Prostate gland (tissue), 2 donors: ENCODE data around the gene FTL. TPM values are rescaled to one million over a fixed set of nuclear protein-coding genes. Genes with fewer than 3 reads are reported as not detected.

Source experiments
- DNase-seq: peaks from one replicate; pipeline ENCODE4 v3.0.0-alpha.2; 2019; ENCODE audit warnings: low spot score
- H3K27ac ChIP-seq, 2 donors: fragments of 200-600 bp; sonication (generic); 2 replicates each; pipeline ENCODE4 v1.5.1; 2017 to 2019
- H3K27me3 ChIP-seq: fragments of 200-600 bp; sonication (generic); replicated peaks from 2 replicates; pipeline ENCODE4 v1.5.1; 2019; ENCODE audit not compliant: insufficient read depth
- H3K36me3 ChIP-seq, 2 donors: fragments of 200-600 bp; sonication (generic); 1 replicate in 1 of 2; 2 replicates in 1 of 2; pipeline versions ENCODE4 v1.5.1 to v1.8.1; 2017 to 2019
- H3K4me1 ChIP-seq: fragments of 200-600 bp; sonication (generic); replicated peaks from 2 replicates; pipeline ENCODE4 v1.5.1; 2019
- H3K4me3 ChIP-seq, 2 donors: fragments of 200-600 bp; sonication (generic); 2 replicates each; pipeline ENCODE4 v1.5.1; 2017 to 2019
- H3K9me3 ChIP-seq: fragments of 200-600 bp; sonication (generic); 2 replicates; pipeline ENCODE4 v1.5.1; 2017
- POLR2A ChIP-seq: fragments of 450-650 bp; IDR thresholded peaks from one replicate; pipeline ENCODE4 v1.6.1; 2016; ENCODE audit warnings: antibody characterized with exemption, mild to moderate bottlenecking
- POLR2AphosphoS5 ChIP-seq: sonication (generic); formaldehyde crosslinking; IDR thresholded peaks from one replicate; pipeline ENCODE4 v1.6.1; 2017; ENCODE audit warnings: antibody characterized with exemption
- WGBS: methylation state at CpG from one replicate; pipeline ENCODE4 v1.1.5; 2018; 5-methylcytosine and 5-hydroxymethylcytosine counted together
- intact Hi-C: fragments of 100-400 bp; cut with DNase I; formaldehyde crosslinking; loops from one replicate; pipeline ENCODE4 v1.14.2; 2022
- total RNA-seq, 2 donors: library from RNA; depleted of rRNA; stranded (reverse); fragments of >200 nt; gene quantifications; one replicate each; pipeline ENCODE4 v1.1.0, GENCODE V29; 2016
- TF ChIP-seq, protein P1 (sequence below), 4 experiments: fragments of 200-600 bp in 2 of 4; fragments of 450-650 bp in 2 of 4; sonication (generic) in 2 of 4; IDR thresholded peaks; 1 replicate in 3 of 4; 2 replicates in 1 of 4; pipeline ENCODE4 v1.5.1; 2016 to 2019; ENCODE audit warnings: antibody characterized with exemption in 4 of 4, mild to moderate bottlenecking in 2 of 4, moderate library complexity in 2 of 4

The FTL gene
- total RNA-seq, 2 donors from 2014 or later, result 1,764 to 2,124 TPM

GRCh38 chr19:49006905-49007304 lies 41.8 kb downstream of the FTL start:
- intact Hi-C loops, result no loop called here
- H3K27ac ChIP-seq, result no peak overlapping the region
- peaks cover 0 to 4% of the 10 kb centered on the region in 2 donors for H3K36me3 ChIP-seq
- 96% methylated on average over 22 of the region's 22 CpGs for WGBS
- H3K4me1 ChIP-seq, result no peaks in the 10 kb centered on the region
- DNase-seq, result no peak
- TF ChIP-seq, protein P1, sequence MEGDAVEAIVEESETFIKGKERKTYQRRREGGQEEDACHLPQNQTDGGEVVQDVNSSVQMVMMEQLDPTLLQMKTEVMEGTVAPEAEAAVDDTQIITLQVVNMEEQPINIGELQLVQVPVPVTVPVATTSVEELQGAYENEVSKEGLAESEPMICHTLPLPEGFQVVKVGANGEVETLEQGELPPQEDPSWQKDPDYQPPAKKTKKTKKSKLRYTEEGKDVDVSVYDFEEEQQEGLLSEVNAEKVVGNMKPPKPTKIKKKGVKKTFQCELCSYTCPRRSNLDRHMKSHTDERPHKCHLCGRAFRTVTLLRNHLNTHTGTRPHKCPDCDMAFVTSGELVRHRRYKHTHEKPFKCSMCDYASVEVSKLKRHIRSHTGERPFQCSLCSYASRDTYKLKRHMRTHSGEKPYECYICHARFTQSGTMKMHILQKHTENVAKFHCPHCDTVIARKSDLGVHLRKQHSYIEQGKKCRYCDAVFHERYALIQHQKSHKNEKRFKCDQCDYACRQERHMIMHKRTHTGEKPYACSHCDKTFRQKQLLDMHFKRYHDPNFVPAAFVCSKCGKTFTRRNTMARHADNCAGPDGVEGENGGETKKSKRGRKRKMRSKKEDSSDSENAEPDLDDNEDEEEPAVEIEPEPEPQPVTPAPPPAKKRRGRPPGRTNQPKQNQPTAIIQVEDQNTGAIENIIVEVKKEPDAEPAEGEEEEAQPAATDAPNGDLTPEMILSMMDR (IDR thresholded peaks at IDR 0.05), result no peak
- H3K9me3 ChIP-seq, result no peaks in the 10 kb centered on the region
- H3K4me3 ChIP-seq, result no peak overlapping the region
- H3K27me3 ChIP-seq, result no peaks in the 10 kb centered on the region

DNA sequence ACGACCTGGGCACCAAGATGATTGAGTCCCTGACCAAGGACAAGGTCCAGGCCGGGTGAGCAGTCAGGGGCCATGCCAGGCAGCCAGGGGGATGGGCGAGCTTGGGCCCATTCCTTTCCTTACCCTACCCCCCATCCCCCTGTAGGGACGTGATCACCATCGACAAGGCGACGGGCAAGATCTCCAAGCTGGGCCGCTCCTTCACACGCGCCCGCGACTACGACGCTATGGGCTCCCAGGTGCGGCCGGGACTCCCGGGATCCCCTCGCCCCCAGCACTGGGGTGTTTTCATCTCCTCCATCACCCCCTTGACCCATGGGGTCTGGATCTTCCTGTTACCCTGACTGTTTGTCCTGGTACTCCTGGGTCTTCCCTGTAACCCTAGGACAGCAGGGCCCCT lies 44.7 kb downstream of the FTL start:
- 94% methylated on average over 18 of the region's 18 CpGs for WGBS
- no peaks in the 10 kb centered on the region for H3K9me3 ChIP-seq
- TF ChIP-seq POLR2AphosphoS5 (no peak), POLR2A (no peak)
- TF ChIP-seq, protein P1 (IDR thresholded peaks at IDR 0.05), result no peak
- H3K27me3 ChIP-seq, result no peaks in the 10 kb centered on the region
- no peak for DNase-seq
- no peaks in the 10 kb centered on the region for H3K4me1 ChIP-seq
- H3K27ac ChIP-seq, result no peak overlapping the region
- intact Hi-C loops, result no loop called here
- H3K4me3 ChIP-seq, result no peak overlapping the region
- peaks cover 0 to 4% of the 10 kb centered on the region in 2 donors for H3K36me3 ChIP-seq

- Histone ChIP-seq H3K4me1 (no peaks in the 10 kb centered on the region), H3K4me3 (no peak overlapping the region), H3K27ac (no peak overlapping the region), H3K9me3 (no peaks in the 10 kb centered on the region), H3K27me3 (no peaks in the 10 kb centered on the region), H3K36me3 (peaks cover 0 to 4% of the 10 kb centered on the region in 2 donors)
- intact Hi-C loops, result no loop called here
- TF ChIP-seq POLR2A (no peak), POLR2AphosphoS5 (no peak)
- TF ChIP-seq, protein P1 (IDR thresholded peaks at IDR 0.05), result no peak
- no peak for DNase-seq
- 89% methylated on average over 17 of the region's 18 CpGs for WGBS
These were observed 45.3 kb downstream of the FTL start for GRCh38 chr19:49010453-49010852.

GRCh38 chr19:49011194-49011593 lies 46.1 kb downstream of the FTL start:
- Histone ChIP-seq H3K4me1 (no peaks in the 10 kb centered on the region), H3K36me3 (peaks cover 0 to under 1% of the 10 kb centered on the region in 2 donors), H3K4me3 (no peak overlapping the region), H3K9me3 (no peaks in the 10 kb centered on the region), H3K27ac (no peak overlapping the region), H3K27me3 (no peaks in the 10 kb centered on the region)
- 91% methylated on average over 17 of the region's 17 CpGs for WGBS
- intact Hi-C loops, result no loop called here
- TF ChIP-seq, protein P1 (IDR thresholded peaks at IDR 0.05), result no peak
- TF ChIP-seq POLR2AphosphoS5 (no peak), POLR2A (no peak)
- no peak for DNase-seq

GRCh38 chr19:49014123-49014869 lies 49.2 kb downstream of the FTL start:
- H3K36me3 ChIP-seq, result no peaks in the 10 kb centered on the region

More at GRCh38 chr19:49014123-49014869, 49.2 kb downstream of the FTL start:
- intact Hi-C loops, result no loop called here
- Histone ChIP-seq H3K27ac (no peak overlapping the region), H3K4me3 (no peak overlapping the region), H3K4me1 (no peaks in the 10 kb centered on the region), H3K27me3 (no peaks in the 10 kb centered on the region), H3K9me3 (no peaks in the 10 kb centered on the region)
- DNase-seq, result no peak
- no peak for TF ChIP-seq POLR2A
- TF ChIP-seq, protein P1 (IDR thresholded peaks at IDR 0.05), result no peak
- no peak for TF ChIP-seq POLR2AphosphoS5
- WGBS, result 93% methylated on average over 32 of the region's 32 CpGs
